Measurements from ENCODE around the gene ACOX1. TPM values are rescaled to one million over a fixed set of nuclear protein-coding genes. Genes with fewer than 3 reads are reported as not detected.
"Not testable (repeated sequence)": the region's sequence is repeated elsewhere in the genome, so short reads cannot be mapped to it uniquely, and the experiment has no call there.

ACOX1 gene
- total RNA-seq, 1 donor: 79.9 TPM

GRCh38 chr17:75970011-75970523 is 8.9 kb downstream of the ACOX1 start:
- DNase-seq (ENCODE audit: low read depth): peak; percentile 48
- TF ChIP-seq, protein P1, sequence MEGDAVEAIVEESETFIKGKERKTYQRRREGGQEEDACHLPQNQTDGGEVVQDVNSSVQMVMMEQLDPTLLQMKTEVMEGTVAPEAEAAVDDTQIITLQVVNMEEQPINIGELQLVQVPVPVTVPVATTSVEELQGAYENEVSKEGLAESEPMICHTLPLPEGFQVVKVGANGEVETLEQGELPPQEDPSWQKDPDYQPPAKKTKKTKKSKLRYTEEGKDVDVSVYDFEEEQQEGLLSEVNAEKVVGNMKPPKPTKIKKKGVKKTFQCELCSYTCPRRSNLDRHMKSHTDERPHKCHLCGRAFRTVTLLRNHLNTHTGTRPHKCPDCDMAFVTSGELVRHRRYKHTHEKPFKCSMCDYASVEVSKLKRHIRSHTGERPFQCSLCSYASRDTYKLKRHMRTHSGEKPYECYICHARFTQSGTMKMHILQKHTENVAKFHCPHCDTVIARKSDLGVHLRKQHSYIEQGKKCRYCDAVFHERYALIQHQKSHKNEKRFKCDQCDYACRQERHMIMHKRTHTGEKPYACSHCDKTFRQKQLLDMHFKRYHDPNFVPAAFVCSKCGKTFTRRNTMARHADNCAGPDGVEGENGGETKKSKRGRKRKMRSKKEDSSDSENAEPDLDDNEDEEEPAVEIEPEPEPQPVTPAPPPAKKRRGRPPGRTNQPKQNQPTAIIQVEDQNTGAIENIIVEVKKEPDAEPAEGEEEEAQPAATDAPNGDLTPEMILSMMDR (IDR thresholded peaks at IDR 0.05; ENCODE audit: insufficient read depth, low read depth, low read length): no peak
- H3K4me3 ChIP-seq (ENCODE audit: low read depth, low read length): no peak overlapping the region

DNA sequence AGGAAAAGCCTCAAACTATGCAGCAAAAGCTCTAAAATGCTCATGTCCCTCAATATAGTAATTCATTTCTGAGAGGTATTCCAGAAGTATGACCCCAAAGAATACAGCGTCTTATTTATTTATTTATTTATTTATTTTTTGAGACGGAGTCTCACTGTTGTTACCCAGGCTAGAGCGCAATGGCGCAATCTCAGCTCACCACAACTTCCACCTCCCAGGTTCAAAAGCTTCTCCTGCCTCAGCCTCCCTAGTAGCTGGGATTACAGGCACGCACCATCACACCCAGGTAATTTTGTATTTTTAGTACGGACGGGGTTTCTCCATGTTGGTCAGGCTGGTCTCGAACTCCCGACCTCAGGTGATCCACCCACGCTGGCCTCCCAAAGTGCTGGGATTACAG is 9.9 kb downstream of the ACOX1 start:
- not testable (repeated sequence) for H3K4me3 ChIP-seq (ENCODE audit: low read depth, low read length); DNase-seq (ENCODE audit: low read depth)

GRCh38 chr17:75965468-75965867 is 13.5 kb downstream of the ACOX1 start:
- no peak overlapping the region for H3K4me3 ChIP-seq (ENCODE audit: low read depth, low read length)
- TF ChIP-seq, protein P1 (IDR thresholded peaks at IDR 0.05; ENCODE audit: insufficient read depth, low read depth, low read length): no peak
- DNase-seq (ENCODE audit: low read depth): no peak

- H3K4me3 ChIP-seq (ENCODE audit: low read depth, low read length): no peak overlapping the region
- DNase-seq (ENCODE audit: low read depth): no peak
- TF ChIP-seq, protein P1 (IDR thresholded peaks at IDR 0.05; ENCODE audit: insufficient read depth, low read depth, low read length): no peak
These were observed 19.0 kb downstream of the ACOX1 start for GRCh38 chr17:75959839-75960511.

- TF ChIP-seq, protein P1 (IDR thresholded peaks at IDR 0.05; ENCODE audit: insufficient read depth, low read depth, low read length): no peak
- H3K4me3 ChIP-seq (ENCODE audit: low read depth, low read length): no peak overlapping the region
- peak; percentile 59 for DNase-seq (ENCODE audit: low read depth)
These were observed 19.7 kb downstream of the ACOX1 start for GRCh38 chr17:75959051-75959838.

GRCh38 chr17:75950855-75951554 is 28.0 kb downstream of the ACOX1 start:
- TF ChIP-seq, protein P1 (IDR thresholded peaks at IDR 0.05; ENCODE audit: insufficient read depth, low read depth, low read length): no peak
- no peak overlapping the region for H3K4me3 ChIP-seq (ENCODE audit: low read depth, low read length)
- no peak for DNase-seq (ENCODE audit: low read depth)

DNA sequence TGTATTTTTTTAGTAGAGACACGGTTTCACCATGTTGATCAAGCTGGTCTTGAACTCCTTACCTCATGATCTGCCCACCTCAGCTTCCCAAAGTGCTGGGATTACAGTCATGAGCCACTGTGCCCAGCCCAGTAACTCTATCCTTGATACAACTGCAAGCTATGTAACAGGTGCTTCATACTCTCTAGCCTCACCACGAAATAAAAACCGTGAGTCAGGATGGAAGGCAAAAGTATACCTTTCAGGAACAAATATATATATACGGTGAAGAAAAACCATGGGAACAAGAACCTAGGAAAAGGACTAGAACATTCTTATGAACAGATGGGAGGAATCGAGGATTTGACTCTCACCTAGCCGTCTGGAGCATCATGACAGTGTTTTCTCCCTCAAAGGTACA is 28.5 kb downstream of the ACOX1 start:
- DNase-seq (ENCODE audit: low read depth): no peak
- no peak overlapping the region for H3K4me3 ChIP-seq (ENCODE audit: low read depth, low read length)
- TF ChIP-seq, protein P1 (IDR thresholded peaks at IDR 0.05; ENCODE audit: insufficient read depth, low read depth, low read length): no peak

Measured in fibroblast of villous mesenchyme (primary cell).